ENCODE measurements around the gene NCOA5.

- TF ChIP-seq CTCF (IDR thresholded peaks at IDR 0.05) (no peak), POLR2A (IDR thresholded peaks at IDR 0.05) (no peak)
These were observed 54.5 kb downstream of the NCOA5 start for GRCh38 chr20:46035253-46035652.
